Bronchial epithelial cell (primary cell): Measurements from ENCODE around the gene TTLL11. TPM values are rescaled to one million over a fixed set of nuclear protein-coding genes. Genes with fewer than 3 reads are reported as not detected.
A peak's percentile ranks its signal among the peaks of the same experiment; 100 is the strongest.

Source experiments
- DNase-seq: peaks from one replicate; pipeline ENCODE4 v3.0.0-alpha.2; 2010; ENCODE audit warnings: low read depth
- FAIRE-seq: peaks from 2 replicates; lab custom pipeline; 2011; peaks lifted over from hg19 to GRCh38; lab: Jason Lieb, UNC
- H3K27me3 ChIP-seq: 2 replicates; pipeline ENCODE4 v1.5.1; 2011; ENCODE audit warnings: low read length; ENCODE audit not compliant: control insufficient read depth, insufficient read depth
- H3K36me3 ChIP-seq: 2 replicates; pipeline ENCODE4 v1.5.1; 2011; ENCODE audit warnings: low read length; ENCODE audit not compliant: control insufficient read depth, insufficient read depth
- H3K4me3 ChIP-seq: 2 replicates; pipeline ENCODE4 v1.5.1; 2011; ENCODE audit warnings: mild to moderate bottlenecking, low read depth, low read length, control low read depth
- total RNA-seq: library from RNA; depleted of rRNA; stranded (reverse); fragments of >200 nt; gene quantifications from 2 replicates; pipeline ENCODE4 v1.2.1, GENCODE V29; 2014
- TF ChIP-seq, protein P1 (sequence below): IDR thresholded peaks from 2 replicates; pipeline ENCODE4 v1.5.1; 2011; ENCODE audit warnings: mild to moderate bottlenecking, moderate library complexity, low read length, control low read depth, inconsistent platforms; ENCODE audit not compliant: insufficient read depth, severe bottlenecking

TTLL11 gene
- total RNA-seq, 1 donor from 2014 or later = 1.8 TPM

DNA sequence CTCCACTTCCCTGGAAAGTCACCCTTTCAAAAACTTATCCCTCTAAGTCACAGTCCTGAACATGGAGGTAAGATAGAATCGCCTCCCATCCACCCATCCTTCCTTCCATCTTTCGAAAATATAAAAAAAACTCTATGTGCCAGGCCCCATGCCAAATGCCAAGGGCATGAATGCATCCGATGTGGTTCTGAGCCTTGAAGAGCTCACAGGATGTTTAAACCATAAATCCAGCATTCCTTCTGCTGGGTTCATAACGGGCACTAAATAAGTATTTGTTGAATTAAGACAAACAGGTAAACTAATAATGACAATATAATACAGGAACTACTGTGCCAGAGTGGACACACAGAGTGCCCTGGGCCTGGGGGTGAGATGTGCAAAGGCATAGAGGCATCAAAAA is 147.3 kb downstream of the TTLL11 start:
- H3K4me3 ChIP-seq = no peak overlapping the region
- FAIRE-seq = no peak
- no peaks in the 10 kb centered on the region for H3K27me3 ChIP-seq
- DNase-seq = peak; percentile 33
- TF ChIP-seq, protein P1, sequence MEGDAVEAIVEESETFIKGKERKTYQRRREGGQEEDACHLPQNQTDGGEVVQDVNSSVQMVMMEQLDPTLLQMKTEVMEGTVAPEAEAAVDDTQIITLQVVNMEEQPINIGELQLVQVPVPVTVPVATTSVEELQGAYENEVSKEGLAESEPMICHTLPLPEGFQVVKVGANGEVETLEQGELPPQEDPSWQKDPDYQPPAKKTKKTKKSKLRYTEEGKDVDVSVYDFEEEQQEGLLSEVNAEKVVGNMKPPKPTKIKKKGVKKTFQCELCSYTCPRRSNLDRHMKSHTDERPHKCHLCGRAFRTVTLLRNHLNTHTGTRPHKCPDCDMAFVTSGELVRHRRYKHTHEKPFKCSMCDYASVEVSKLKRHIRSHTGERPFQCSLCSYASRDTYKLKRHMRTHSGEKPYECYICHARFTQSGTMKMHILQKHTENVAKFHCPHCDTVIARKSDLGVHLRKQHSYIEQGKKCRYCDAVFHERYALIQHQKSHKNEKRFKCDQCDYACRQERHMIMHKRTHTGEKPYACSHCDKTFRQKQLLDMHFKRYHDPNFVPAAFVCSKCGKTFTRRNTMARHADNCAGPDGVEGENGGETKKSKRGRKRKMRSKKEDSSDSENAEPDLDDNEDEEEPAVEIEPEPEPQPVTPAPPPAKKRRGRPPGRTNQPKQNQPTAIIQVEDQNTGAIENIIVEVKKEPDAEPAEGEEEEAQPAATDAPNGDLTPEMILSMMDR = no peak
- peaks cover 2% of the 10 kb centered on the region for H3K36me3 ChIP-seq

DNA sequence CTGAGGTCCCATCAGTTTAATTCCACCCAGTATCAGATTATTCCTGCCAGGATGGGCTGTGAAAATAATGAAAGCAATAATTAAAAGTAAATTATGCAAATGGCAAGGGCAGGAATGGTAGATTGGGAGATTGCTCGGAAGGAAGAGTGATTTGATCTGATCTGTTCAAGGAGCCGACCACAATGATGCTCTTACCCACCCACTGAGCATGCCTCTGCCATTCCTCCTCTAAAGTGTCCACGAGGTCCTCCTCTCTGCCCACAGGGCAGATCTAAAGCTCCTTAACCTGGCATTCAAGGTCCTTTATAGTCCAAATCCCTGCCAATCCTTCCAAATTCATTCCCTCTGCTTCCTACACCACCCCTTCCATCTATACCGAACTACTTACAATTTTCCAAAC is 147.8 kb downstream of the TTLL11 start:
- H3K4me3 ChIP-seq = no peak overlapping the region
- peaks cover 2% of the 10 kb centered on the region for H3K36me3 ChIP-seq
- H3K27me3 ChIP-seq = no peaks in the 10 kb centered on the region
- DNase-seq (no peak), FAIRE-seq (no peak)
- TF ChIP-seq, protein P1 = no peak

DNA sequence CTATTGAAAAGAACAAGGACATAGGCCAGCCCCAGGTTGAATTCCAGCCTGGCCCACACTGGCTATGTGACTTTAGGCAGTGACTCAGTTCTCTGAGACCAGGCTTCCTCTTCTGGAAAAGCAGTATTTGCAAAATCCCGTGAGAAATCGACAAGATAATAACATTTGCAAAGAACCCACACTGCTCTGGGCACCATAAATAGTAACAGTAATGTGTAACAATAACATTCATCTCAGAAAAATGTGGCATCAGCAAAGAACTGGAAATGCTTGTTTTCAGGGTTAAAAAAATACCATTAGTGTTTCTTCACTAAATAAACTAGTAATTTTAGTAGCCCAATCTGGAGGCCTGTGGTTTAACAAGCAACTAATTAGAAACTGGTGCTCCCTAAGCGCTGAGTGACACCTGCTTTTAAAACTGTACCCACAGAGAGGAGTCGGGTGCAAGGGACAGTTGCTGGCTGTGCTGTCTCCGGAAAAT is 148.4 kb downstream of the TTLL11 start:
- DNase-seq (peak; percentile 80), FAIRE-seq (no peak)
- H3K4me3 ChIP-seq = no peak overlapping the region
- TF ChIP-seq, protein P1 = no peak
- H3K27me3 ChIP-seq = no peaks in the 10 kb centered on the region
- no peaks in the 10 kb centered on the region for H3K36me3 ChIP-seq

DNA sequence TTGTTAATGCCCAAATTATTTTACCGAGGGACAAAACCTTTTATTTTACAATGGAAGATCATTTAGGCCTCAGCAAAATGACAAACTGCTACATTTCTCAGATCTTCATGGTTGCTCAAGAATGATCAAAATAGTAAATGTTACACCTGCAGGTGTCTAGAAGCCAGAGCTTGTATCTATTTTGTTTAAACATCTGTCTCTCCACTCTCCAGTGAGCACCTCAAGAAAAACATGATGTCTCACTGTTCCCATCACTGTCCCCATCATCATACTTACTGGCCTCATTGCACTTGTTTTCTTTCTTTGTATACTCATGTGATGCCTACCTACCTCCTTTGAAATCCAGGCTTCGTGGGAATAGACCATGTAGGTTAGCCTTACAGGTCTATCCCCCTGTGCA is 149.6 kb downstream of the TTLL11 start:
- TF ChIP-seq, protein P1 = no peak
- FAIRE-seq = no peak
- no peak overlapping the region for H3K4me3 ChIP-seq
- no peaks in the 10 kb centered on the region for H3K36me3 ChIP-seq
- no peaks in the 10 kb centered on the region for H3K27me3 ChIP-seq
- DNase-seq = no peak

DNA sequence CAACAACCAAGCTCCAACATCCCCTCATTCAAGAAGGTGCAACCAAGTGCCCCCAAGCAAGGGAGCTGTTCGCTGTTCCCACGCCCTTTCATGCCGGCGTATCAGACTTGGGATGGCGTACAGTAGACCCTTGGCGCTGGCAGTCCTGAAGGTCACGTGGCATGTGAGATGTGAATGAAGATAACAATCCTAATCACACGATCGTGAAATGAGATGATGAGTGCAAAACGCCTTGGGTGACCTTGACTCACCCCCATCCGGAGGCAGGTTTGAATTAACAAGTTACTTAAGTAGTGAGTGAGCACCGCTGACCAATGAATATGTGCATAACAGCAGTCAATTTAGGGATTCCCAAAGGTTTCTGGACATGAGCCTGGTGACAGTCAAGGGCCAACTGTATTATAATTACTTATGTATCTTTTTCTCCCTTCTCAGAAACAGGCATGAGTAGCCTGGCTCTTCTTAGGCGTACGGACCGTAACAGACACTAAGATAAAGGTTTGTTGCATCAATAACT is 150.2 kb downstream of the TTLL11 start:
- no peaks in the 10 kb centered on the region for H3K36me3 ChIP-seq
- H3K4me3 ChIP-seq = no peak overlapping the region
- H3K27me3 ChIP-seq = no peaks in the 10 kb centered on the region
- TF ChIP-seq, protein P1 = no peak
- FAIRE-seq (no peak), DNase-seq (no peak)

DNA sequence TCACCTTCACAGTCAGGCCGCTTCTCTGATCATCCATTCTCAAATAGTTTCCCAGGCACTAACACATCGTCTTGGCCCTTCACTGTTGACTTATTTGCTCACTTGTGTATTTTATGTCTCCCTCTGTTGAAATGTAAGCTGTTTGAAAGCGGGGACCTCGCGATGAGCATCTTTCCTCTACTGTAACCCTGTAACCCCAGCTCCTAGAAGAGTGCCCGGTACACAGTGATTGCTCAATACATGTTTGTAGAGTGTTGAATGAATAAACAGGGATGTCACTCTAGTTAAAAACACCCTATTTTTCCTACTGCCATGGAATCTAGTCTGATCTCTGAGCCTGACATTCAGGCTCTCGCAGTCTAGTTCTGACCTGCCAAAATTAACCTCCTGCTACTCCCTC is 150.8 kb downstream of the TTLL11 start:
- no peak for FAIRE-seq
- no peak overlapping the region for H3K4me3 ChIP-seq
- H3K27me3 ChIP-seq = no peaks in the 10 kb centered on the region
- H3K36me3 ChIP-seq = no peaks in the 10 kb centered on the region
- TF ChIP-seq, protein P1 = no peak
- no peak for DNase-seq
